ENCODE data around the gene KNL1.
"Not testable (repeated sequence)": the region's sequence is repeated elsewhere in the genome, so short reads cannot be mapped to it uniquely, and the experiment has no call there.

The KNL1 gene

DNA sequence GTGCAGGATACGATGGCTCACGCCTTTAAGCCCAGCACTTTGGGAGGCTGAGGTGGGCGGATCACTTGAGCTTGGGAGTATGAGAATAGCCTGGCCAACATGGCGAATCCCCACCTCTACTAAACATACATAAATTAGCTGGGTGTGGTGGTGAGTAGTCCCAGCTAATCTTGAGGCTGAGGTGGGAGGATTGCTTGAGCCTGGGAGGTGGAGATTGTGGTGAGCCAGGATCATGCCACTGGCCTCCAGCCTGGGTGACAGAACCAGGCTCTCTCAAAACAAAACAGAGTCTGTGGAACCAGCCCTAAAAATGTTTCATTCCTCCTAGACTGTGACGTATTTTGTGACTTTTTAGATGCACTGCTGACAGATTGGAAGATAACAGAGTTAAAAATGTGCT is 66.6 kb downstream of the KNL1 start:
- no peak for DNase-seq (ENCODE audit: low read depth in 2 of 2)

DNA sequence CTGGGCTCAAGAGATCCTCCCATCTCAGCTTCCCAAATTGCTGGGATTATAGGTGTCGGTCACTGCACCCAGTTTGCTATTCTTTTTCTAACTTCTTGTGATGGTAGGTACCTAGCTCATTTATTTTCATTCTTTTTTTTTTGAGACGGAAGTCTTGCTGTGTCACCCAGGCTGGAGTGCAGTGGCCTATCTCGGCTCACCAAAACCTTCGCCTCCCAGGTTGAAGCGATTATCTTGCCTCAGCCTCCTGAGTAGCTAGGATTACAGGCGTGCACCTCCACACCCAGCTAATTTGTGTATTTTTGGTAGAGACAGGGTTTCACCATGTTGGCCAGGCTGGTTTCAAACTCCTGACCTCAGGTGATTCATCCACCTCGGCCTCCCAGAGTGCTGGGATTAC is 70.9 kb downstream of the KNL1 start:
- no peak for DNase-seq (ENCODE audit: low read depth in 2 of 2)

DNA sequence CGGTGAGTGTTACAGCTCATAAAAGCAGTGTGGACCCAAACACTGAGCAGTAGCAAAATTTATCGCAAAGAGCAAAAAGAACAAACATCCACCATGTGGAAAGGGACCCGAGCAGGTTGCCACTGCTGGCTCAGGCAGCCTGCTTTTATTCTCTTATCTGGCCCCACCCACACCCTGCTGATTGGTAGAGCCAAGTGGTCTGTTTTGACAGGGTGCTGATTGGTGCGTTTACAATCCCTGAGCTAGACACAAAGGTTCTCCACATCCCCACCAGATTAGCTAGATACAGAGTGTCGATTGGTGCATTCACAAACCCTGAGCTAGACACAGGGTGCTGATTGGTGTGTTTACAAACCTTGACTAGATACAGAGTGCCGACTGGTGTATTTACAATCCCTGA is 82.2 kb downstream of the KNL1 start:
- DNase-seq (ENCODE audit: low read depth in 2 of 2), result not testable (repeated sequence)

- DNase-seq (ENCODE audit: low read depth in 2 of 2), result not testable (repeated sequence)
Observed at GRCh38 chr15:40676906-40677305, 82.9 kb downstream of the KNL1 start.

DNA sequence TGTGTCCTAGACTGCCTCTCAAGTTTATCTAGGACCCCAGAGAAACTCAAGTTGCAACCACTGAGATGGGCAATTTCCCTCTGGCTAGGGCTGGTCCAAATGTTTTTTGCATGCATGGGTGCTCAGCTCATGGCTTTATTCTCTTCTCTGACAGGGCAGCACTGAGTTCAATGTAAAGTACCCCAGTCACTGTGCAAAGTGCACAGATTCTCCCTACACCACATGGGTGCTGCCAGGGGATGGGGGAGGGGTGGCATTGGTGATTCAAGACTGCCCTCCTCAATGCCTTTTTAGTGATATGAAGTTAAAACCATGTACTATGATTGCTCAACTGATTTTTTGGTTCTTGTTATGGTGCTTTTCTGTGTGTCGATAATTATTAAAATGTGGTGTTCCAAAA is 86.1 kb downstream of the KNL1 start:
- DNase-seq (ENCODE audit: low read depth in 2 of 2), result no peak

DNA sequence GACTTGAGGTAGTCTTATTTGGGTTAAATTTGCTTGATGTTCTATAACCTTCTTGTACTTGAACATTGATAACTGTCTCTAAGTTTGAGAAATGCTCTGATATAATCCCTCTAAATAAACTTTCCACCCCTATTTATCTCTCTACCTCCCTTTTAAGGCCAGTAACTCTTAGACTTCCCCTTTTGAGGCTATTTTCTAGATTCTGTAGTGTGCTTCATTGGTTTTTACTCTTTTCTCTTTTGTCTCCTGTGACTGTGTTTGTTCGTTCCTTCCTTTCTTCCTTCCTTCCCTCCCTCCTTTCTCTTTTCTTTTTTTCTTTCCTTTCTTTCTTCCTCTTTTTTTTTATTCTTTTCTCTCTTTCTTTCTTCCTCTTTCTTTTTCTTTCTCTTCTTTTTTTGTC is 86.9 kb downstream of the KNL1 start:
- DNase-seq (ENCODE audit: low read depth in 2 of 2), result not testable (repeated sequence)

GRCh38 chr15:40684381-40684780 is 90.3 kb downstream of the KNL1 start:
- no peak for DNase-seq (ENCODE audit: low read depth in 2 of 2)

GRCh38 chr15:40685376-40685775 is 91.3 kb downstream of the KNL1 start:
- no peak for DNase-seq (ENCODE audit: low read depth in 2 of 2)

DNA sequence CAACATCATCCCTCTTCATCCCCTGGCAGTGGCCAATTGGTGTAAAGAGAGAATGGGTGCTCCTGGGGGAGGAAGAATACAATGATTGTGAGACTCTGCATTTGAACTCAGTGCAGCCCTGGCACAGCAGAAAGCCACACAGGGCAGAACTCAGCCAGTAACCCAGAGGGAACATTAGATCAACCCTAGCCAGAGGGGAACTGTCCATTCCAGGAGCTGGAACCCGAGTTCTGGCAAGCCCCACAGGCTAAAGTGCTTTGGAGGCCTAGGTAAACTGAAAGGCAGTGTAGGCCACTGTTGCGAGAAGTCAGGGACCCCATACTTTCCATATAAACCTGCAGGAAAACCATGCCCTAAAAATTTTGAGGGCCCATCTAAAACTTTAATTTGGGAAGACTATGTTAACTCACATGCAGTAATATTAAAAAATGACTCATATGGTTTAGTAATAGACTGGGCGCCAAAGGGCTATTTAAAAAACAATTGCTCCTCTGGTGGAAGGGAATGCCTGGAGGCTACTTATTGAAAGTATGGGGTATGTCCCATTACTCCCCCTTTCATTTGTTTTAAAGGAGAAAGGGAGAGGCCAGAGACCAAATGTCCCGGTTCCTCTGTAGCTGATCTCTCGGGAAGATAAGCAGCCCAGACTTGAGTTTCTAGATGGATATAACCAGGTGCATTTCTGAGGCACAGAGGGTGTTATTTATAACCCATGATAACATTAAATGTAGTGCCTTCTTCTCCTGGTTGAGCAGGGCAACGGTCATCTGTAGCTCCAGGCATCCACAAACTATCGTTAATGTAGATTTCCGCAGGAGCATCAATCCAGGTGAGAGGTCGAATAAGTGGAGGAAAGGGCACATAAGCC is 95.1 kb downstream of the KNL1 start:
- DNase-seq (ENCODE audit: low read depth in 2 of 2), result no peak

- no peak for DNase-seq (ENCODE audit: low read depth in 2 of 2)
Observed at GRCh38 chr15:40691737-40692136, 97.7 kb downstream of the KNL1 start.

DNA sequence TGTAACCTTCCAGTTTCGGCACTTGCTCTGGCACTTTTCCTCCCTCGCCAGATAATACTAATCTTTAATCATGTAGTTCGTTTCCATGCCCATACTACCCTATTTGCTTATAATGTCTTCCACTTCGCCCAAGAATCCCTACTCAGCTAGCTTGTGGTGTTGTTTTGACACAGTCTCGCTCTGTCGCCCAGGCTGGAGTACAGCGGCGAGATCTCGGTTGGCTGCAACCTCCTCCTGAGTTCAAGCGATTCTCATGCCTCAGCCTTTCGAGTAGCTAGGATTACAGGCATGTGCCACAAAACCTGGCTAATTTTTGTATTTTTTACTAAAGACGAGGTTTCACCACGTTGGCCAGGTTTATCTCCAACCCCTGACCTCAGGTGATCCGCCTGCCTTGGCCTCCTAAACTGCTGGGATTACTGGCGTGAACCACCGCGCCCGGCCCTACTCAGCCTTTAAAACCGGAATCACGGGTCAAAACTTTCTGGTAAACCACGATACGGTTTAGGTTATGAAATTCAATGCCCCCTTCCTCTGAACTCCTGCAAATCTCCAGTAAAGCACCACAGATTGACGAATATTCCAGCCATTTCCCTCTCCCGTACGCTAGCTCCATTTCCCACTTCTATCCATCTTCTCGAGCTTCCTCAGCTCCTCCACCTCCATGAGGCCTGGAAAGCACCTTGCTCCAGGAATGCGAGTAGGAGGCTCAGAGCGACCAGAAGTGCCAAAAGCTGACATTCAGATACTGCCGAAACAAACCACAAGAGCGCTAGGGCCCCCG is 100.0 kb downstream of the KNL1 start:
- DNase-seq (ENCODE audit: low read depth in 2 of 2), result no peak

DNA sequence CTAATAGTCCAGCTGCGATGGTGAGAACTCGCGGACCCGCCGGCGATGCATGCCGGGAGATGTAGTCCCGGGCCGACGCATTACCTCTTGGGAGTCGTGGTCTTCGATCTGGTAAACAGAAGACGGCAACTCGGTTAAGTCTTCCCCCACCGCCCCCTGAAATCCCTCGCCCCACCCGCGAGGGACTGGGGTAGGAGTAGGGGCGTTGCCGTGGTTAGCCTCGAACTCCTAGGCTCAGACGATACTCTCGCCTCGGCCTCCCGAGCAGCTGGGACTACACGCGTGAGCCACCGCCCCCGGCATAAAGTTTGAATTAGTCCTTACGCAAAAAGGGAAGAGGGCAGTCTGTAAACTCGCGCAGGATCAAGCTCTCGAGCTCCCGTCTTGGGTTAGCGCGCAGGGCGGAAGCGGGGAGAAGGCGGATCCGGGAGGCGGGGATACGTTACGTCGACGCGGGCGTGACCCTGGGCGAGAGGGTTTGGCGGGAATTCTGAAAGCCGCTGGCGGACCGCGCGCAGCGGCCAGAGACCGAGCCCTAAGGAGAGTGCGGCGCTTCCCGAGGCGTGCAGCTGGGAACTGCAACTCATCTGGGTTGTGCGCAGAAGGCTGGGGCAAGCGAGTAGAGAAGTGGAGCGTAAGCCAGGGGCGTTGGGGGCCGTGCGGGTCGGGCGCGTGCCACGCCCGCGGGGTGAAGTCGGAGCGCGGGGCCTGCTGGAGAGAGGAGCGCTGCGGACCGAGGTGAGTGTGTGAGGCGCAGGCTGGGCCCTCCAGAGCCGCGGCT is 100.8 kb downstream of the KNL1 start, which contains the start of gene RAD51:
TSS of gene RAD51 (plus strand) at position 487 of the 781 bp plus-strand sequence. CDS start 3,585 bp downstream, outside the sequence.
- peak; percentile 84 to 87 for DNase-seq (ENCODE audit: low read depth in 2 of 2)

DNA sequence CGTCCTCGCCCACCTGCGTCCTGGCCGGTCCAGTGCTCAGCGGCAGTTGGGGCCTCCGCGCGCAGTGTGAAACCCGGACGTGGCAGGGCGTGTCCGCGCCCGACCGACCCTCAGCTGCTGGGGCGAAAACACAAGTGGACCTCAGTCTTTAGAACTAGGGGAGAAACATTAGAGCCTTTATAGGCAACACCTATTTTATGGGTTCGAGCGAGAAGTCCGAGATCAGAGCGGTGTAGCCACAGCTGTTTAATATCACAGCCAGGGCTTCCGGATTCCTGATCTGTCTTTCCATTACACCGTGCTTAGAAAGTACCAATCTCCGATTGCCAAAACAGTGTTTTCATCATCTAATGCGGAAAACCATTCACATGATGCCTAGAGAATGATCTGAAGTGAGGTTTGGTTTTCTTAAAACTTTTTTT is 101.4 kb downstream of the KNL1 start:
- no peak for DNase-seq (ENCODE audit: low read depth in 2 of 2)

- DNase-seq (ENCODE audit: low read depth in 2 of 2), result no peak
Observed at GRCh38 chr15:40696228-40696627, 102.2 kb downstream of the KNL1 start.

- no peak for DNase-seq (ENCODE audit: low read depth in 2 of 2)
Observed at GRCh38 chr15:40697916-40698315, 103.9 kb downstream of the KNL1 start.

GRCh38 chr15:40702077-40702476 is 108.0 kb downstream of the KNL1 start:
- DNase-seq (ENCODE audit: low read depth in 2 of 2), result no peak

DNA sequence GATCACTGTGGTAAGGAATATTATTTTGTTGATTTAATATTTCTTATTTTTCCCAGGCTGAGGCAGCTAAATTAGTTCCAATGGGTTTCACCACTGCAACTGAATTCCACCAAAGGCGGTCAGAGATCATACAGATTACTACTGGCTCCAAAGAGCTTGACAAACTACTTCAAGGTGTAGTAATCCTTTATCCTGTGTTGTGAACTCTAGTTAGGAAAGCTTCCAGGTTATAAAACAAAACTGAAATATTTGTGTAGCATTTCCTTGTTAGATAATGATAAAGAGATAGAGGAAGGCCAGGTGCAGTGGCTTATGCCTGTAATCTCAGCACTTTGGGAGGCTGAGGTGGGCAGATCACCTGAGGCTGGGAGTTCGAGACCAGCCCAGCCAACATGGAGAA is 112.1 kb downstream of the KNL1 start:
- DNase-seq (ENCODE audit: low read depth in 2 of 2), result no peak
